EH (cell line): Measurements from ENCODE around the gene TSPEAR.
"Not testable (repeated sequence)": the region's sequence is repeated elsewhere in the genome, so short reads cannot be mapped to it uniquely, and the experiment has no call there.

Experiments used
- DNase-seq: peaks from one replicate; pipeline ENCODE4 v3.0.0-alpha.2; 2015; ENCODE audit warnings: low read depth

TSPEAR gene

DNA sequence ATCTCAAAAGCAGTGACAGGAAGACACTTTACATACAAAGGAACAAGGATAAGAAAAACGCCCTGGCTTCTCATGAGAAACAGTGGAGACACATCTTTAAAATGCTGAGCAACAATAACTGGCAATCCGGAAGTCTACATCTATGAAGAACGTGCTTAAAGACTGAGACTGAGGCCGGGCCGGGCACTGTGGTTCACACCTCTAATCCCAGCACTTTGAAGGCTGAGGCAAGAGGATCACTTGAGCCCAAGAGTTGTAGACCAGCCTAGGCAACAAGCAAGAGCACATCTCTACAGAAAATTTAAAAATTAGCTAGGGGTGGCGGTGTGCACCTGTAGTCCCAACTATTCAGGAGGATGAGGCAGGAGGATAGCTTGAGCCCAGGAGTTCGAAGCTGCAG lies 27.3 kb downstream of the TSPEAR start:
- DNase-seq = no peak

GRCh38 chr21:44682580-44683151 lies 28.7 kb downstream of the TSPEAR start:
- DNase-seq = no peak

GRCh38 chr21:44681861-44682579 lies 29.4 kb downstream of the TSPEAR start, which contains the start of gene KRTAP12-1:
Gene KRTAP12-1 (minus strand): TSS chr21:44682163. CDS start chr21:44682123, 40 bp downstream.
- no peak for DNase-seq

- no peak for DNase-seq
These were observed 30.2 kb downstream of the TSPEAR start for GRCh38 chr21:44681152-44681551.

DNA sequence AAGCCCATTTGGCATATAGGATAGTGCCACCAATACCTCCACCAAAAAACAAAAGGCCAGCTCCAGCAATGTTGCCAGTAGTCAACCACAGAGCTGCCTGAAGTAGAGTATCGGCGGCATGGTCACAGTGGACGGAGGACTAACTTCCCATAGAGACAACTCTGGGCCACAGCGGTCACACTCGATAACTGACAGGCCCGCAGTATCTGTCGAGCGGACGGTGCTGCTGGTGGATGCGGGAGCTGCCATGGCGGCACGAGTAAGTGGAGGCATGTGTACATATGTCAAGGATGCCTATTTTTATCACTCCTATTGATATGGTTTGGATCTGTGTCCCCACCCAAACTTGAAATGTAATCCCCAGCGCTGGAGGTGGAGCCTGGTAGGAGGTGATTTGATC lies 33.5 kb downstream of the TSPEAR start:
- no peak for DNase-seq

- no peak for DNase-seq
These were observed 39.5 kb downstream of the TSPEAR start for GRCh38 chr21:44671911-44672310.

GRCh38 chr21:44670642-44671432 lies 40.5 kb downstream of the TSPEAR start:
- no peak for DNase-seq

- DNase-seq = no peak
These were observed 43.8 kb downstream of the TSPEAR start for GRCh38 chr21:44667612-44668011.

- no peak for DNase-seq
These were observed 44.7 kb downstream of the TSPEAR start, which contains the start of gene KRTAP12-2 for GRCh38 chr21:44666401-44667320. Gene KRTAP12-2 (minus strand): TSS chr21:44666927. CDS start chr21:44666886, 41 bp downstream.

GRCh38 chr21:44664691-44665090 lies 46.7 kb downstream of the TSPEAR start:
- DNase-seq = no peak

DNA sequence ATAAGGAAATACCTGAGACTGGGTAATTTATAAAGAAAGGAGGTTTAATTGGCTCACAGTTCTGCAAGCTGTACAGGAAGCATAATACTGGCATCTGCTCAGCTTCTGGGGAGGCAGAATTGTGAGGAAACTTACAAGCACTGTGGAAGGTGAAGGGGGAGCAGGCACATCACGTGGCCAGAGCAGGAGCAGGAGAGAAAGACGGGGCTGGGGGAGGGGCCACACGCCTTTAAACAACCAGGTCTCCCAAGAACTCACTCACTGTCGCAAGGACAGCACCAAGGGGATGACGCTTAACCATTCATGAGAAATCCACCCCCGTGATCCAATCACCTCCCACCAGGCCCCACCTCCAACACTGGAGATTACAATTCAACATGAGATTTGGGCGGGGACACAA lies 49.8 kb downstream of the TSPEAR start:
- not testable (repeated sequence) for DNase-seq

DNA sequence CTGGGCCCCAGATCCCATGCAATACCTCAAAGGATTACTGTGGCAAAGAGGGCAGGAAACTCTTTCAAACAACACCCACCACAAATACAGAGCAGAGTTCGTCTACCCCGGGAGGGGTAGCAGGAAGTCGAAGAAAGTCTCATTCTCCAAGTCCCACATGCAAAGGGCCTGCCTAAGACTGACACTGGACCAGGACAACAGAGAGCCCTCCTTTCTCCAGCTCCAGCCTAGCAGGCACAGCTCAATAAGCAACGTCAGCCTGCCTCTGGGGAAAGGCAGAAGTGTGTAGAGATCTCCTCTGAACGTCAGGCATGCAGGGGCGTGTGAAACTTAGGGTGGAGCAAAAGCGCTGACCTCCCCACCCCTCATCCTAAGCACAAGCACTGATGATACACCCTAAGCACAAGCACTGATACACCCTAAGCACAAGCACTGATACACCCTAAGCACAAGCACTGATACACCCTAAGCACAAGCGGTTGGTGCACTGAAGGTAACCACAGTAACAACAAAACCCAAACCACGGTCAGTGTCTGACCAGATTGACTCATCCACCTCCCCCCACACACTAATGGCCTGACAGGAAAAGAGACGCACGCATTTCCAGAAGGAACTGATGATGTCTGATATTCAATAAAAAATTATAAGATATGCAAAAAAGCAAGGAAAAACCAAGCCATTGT lies 52.3 kb downstream of the TSPEAR start:
- no peak for DNase-seq

DNA sequence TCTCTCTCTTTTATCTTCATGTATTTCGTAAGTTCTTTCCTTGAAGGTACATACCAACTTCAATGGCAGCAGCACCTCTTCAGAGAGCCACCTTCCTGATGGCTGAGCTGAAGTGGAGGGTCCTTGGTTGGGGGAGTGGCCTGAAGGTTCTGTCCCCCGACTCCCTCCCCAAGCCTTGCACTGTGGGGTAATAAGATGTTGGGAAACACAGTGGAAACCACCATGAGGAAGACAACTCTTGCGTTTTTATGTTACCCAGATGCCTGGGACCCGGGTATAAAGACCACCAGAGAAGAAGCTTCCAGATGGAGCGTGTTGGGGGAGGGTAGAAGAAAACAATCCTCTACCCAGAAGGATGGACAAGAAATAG lies 52.8 kb downstream of the TSPEAR start:
- DNase-seq = no peak

- no peak for DNase-seq
These were observed 53.5 kb downstream of the TSPEAR start, which contains the start of gene KRTAP12-3 for GRCh38 chr21:44657635-44658540. Gene KRTAP12-3 (plus strand): TSS chr21:44657932. CDS start chr21:44657980, 48 bp downstream.

DNA sequence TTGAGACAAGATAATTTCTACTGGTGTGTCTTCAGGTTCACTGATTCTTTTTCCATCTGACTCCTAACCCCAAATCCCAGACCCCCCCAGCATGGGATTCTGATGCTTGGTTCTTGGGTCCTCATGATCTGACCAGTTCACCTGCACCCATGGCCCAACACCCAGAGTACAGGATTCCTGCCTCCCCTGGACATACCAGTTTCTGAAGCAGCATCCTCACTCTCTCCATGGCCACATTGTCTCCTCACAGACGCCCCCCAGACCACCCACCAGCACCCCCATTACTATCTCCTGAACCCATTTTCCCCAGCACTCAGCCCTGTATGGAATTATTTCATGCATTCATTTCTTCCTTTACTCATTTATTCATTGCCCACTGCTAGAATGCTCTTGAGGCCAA lies 54.5 kb downstream of the TSPEAR start:
- no peak for DNase-seq

- DNase-seq = no peak
These were observed 56.7 kb downstream of the TSPEAR start, which contains the start of gene KRTAP12-4 for GRCh38 chr21:44654576-44655175. Gene KRTAP12-4 (minus strand): TSS chr21:44654659. CDS start chr21:44654614, 45 bp downstream.

- no peak for DNase-seq
These were observed 57.5 kb downstream of the TSPEAR start for GRCh38 chr21:44653656-44654575.

GRCh38 chr21:44653123-44653522 lies 58.2 kb downstream of the TSPEAR start:
- DNase-seq = no peak
